B cell (primary cell): ENCODE measurements around the gene PGA3. TPM values are rescaled to one million over a fixed set of nuclear protein-coding genes. Genes with fewer than 3 reads are reported as not detected.

ENCODE experiments used
- ATAC-seq: fragments of 200-7000 bp; cut with Tn5 transposase; one replicate; pipeline ENCODE4 v1.10.0; 2021; ENCODE audit warnings: low read depth, mild to moderate bottlenecking, moderate number of reproducible peaks, moderate library complexity
- CTCF ChIA-PET: fragments of 350-600 bp; sonication (Branson Sonifier 250); formaldehyde crosslinking; loops from one replicate; lab custom pipeline; 2021; ENCODE audit warnings: antibody characterized with exemption, inconsistent platforms; lab: Charles Lee
- POLR2A ChIA-PET: fragments of 350-600 bp; sonication (Branson Sonifier 250); formaldehyde crosslinking; loops from one replicate; lab custom pipeline; 2021; ENCODE audit warnings: antibody characterized with exemption; lab: Charles Lee
- DNase-seq: peaks from one replicate; pipeline ENCODE4 v3.0.0; 2013
- H2AFZ ChIP-seq: 2 replicates; pipeline ENCODE4 v1.6.1; 2012; ENCODE audit warnings: mild to moderate bottlenecking, low read depth, low read length; ENCODE audit not compliant: insufficient read depth, poor library complexity, severe bottlenecking
- H3K27ac ChIP-seq, 2 donors: 1 replicate in 1 of 2; 2 replicates in 1 of 2; pipeline ENCODE4 v1.5.1; 2012 to 2013; ENCODE audit warnings: low read length in 2 of 2, mild to moderate bottlenecking in 2 of 2, moderate library complexity in 1 of 2
- H3K27me3 ChIP-seq, 4 experiments: fragments of 200-600 bp in 1 of 4; sonication (generic) in 1 of 4; replicated peaks in 1 of 4; 1 replicate in 2 of 4; 2 replicates in 2 of 4; pipeline versions ENCODE4 v1.6.1 to v1.7.0; 2013 to 2016; ENCODE audit warnings: low read length in 3 of 4, mild to moderate bottlenecking in 2 of 4, mixed read lengths in 1 of 4, moderate library complexity in 1 of 4; ENCODE audit not compliant: insufficient read depth in 4 of 4, control insufficient read depth in 3 of 4; ENCODE audit errors: control extremely low read depth in 1 of 4
- H3K36me3 ChIP-seq, 2 experiments: replicated peaks in 1 of 2; 1 replicate in 1 of 2; 2 replicates in 1 of 2; pipeline versions ENCODE4 v1.6.1 to v1.7.1; 2013; ENCODE audit warnings: low read length in 1 of 2; ENCODE audit not compliant: insufficient read depth in 2 of 2, control insufficient read depth in 1 of 2; ENCODE audit errors: control extremely low read depth in 1 of 2, extremely low read depth in 1 of 2
- H3K4me1 ChIP-seq, 2 donors: fragments of 200-600 bp in 1 of 2; sonication (generic) in 1 of 2; 1 replicate in 1 of 2; 2 replicates in 1 of 2; pipeline versions ENCODE4 v1.5.1 to v1.6.1; 2013 to 2017; ENCODE audit warnings: low read length in 2 of 2; ENCODE audit not compliant: control insufficient read depth in 2 of 2, insufficient read depth in 2 of 2
- H3K4me2 ChIP-seq: replicated peaks from 2 replicates; pipeline ENCODE3; 2012; ENCODE audit warnings: mild to moderate bottlenecking, low read depth, low read length; ENCODE audit not compliant: poor library complexity, severe bottlenecking
- H3K4me3 ChIP-seq, 5 experiments: fragments of 200-600 bp in 1 of 5; sonication (generic) in 1 of 5; 1 replicate in 3 of 5; 2 replicates in 2 of 5; pipeline versions ENCODE4 v1.5.1 to v1.7.0; 2011 to 2016; ENCODE audit warnings: low read length in 4 of 5, mild to moderate bottlenecking in 4 of 5, low read depth in 2 of 5, control low read depth in 1 of 5, moderate library complexity in 1 of 5; ENCODE audit not compliant: insufficient read depth in 1 of 5; ENCODE audit errors: control extremely low read depth in 1 of 5, extremely low read depth in 1 of 5
- H3K79me2 ChIP-seq: fragments of 200-600 bp; sonication (generic); one replicate; pipeline ENCODE4 v1.6.0; 2016; ENCODE audit warnings: low read length; ENCODE audit not compliant: control insufficient read depth, insufficient read depth
- H3K9ac ChIP-seq: fragments of 200-600 bp; sonication (generic); 2 replicates; pipeline ENCODE4 v1.6.1; 2017; ENCODE audit warnings: mild to moderate bottlenecking, low read length, moderate library complexity
- H3K9me3 ChIP-seq, 3 donors: one replicate each; pipeline versions ENCODE4 v1.6.1 to v1.7.1; 2013; ENCODE audit warnings: low read length in 2 of 3; ENCODE audit not compliant: control insufficient read depth in 2 of 3, insufficient read depth in 1 of 3; ENCODE audit errors: control extremely low read depth in 1 of 3
- H4K20me1 ChIP-seq: 2 replicates; pipeline ENCODE4 v1.6.0; 2012; ENCODE audit warnings: mild to moderate bottlenecking, low read length; ENCODE audit not compliant: insufficient read depth, control insufficient read depth, poor library complexity, severe bottlenecking
- H3K27ac Mint-ChIP-seq: one replicate; pipeline ENCODE4 v1.8.0; 2021; ENCODE audit warnings: mixed read lengths
- H3K27me3 Mint-ChIP-seq: one replicate; pipeline ENCODE4 v1.8.0; 2021; ENCODE audit warnings: mixed read lengths
- H3K4me1 Mint-ChIP-seq: one replicate; pipeline ENCODE4 v1.8.0; 2021; ENCODE audit warnings: mixed read lengths
- H3K4me3 Mint-ChIP-seq: one replicate; pipeline ENCODE4 v1.8.0; 2021; ENCODE audit warnings: mixed read lengths
- H3K9me3 Mint-ChIP-seq: one replicate; pipeline ENCODE4 v1.8.0; 2022; ENCODE audit warnings: mixed read lengths; ENCODE audit not compliant: insufficient read depth
- EZH2 ChIP-seq: IDR thresholded peaks from 2 replicates; pipeline ENCODE4 v1.6.1; 2012; ENCODE audit warnings: borderline replicate concordance, low read depth, mild to moderate bottlenecking, moderate library complexity, low read length; ENCODE audit not compliant: insufficient read depth, poor library complexity, severe bottlenecking
- WGBS: methylation state at CpG from one replicate; pipeline ENCODE4 v1.1.5; 2013; ENCODE audit warnings: missing lambda C conversion rate; ENCODE audit not compliant: insufficient coverage; 5-methylcytosine and 5-hydroxymethylcytosine counted together
- intact Hi-C: fragments of 100-400 bp; cut with micrococcal nuclease; formaldehyde crosslinking; loops from one replicate; pipeline ENCODE4 v1.10.0; 2022
- polyA plus RNA-seq: library from polyadenylated mRNA; depleted of rRNA; stranded (reverse); fragments of >200 nt; gene quantifications from 2 replicates; pipeline ENCODE4 v1.2.3, GENCODE V29; 2012
- total RNA-seq, 2 donors: library from RNA; stranded (reverse); fragments of 120-200 nt in 1 of 2; gene quantifications; 1 replicate in 1 of 2; 2 replicates in 1 of 2; pipeline versions ENCODE4 v1.2.3 to v1.2.4, GENCODE V29; 2013 to 2022
- TF ChIP-seq, protein P1 (sequence below): fragments of 200-600 bp; IDR thresholded peaks from one replicate; pipeline ENCODE4 v1.8.0; 2022; ENCODE audit warnings: antibody characterized with exemption, mild to moderate bottlenecking

PGA3 gene
- total and polyA plus RNA-seq, 2 donors (not counting 1 experiment from before 2014, with no cell fraction given), result not detected

DNA sequence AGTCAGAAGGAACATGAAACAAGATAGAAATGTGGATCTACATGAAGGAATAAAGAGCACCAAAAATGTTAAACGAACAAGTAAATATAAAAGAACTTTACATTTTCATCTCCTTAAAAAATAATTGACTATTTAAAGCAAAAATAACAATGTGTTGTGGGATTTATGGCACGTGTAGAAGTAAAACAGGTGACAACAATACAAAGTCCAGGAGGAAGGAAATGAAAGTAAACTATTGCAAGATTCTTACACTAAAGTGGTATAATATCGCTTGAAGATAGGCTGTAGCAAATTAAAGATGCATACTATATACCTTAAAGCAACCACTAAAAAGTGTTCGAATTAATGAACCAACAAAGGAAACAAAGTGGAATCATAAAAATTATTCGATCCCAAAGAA, 47.6 kb upstream of the PGA3 start:
- WGBS, result no CpG with 5 or more reads among the region's 5 CpGs
- H3K27ac ChIP-seq, result no peak overlapping the region
- peaks cover 58% of the 10 kb centered on the region for H3K79me2 ChIP-seq
- ChIA-PET CTCF (interaction anchor here (3.2 kb wide), 1 partner anchor 26 kb away, joined by 13 read pairs; no protein-coding TSS in a partner anchor), POLR2A (no interaction called here)
- ATAC-seq, result no peak
- peaks cover 3 to 15% (median 8%) of the 10 kb centered on the region in 3 donors for H3K9me3 ChIP-seq
- H2AFZ ChIP-seq, result no peak overlapping the region
- no peaks in the 10 kb centered on the region for H3K27me3 Mint-ChIP-seq
- peaks cover 7 to 11% of the 10 kb centered on the region in 2 donors for H3K4me1 ChIP-seq
- no peak overlapping the region for H3K4me2 ChIP-seq
- peaks cover 4% of the 10 kb centered on the region for H3K9me3 Mint-ChIP-seq
- H3K4me3 Mint-ChIP-seq, result no peak overlapping the region
- peaks cover 19% of the 10 kb centered on the region for H4K20me1 ChIP-seq
- H3K9ac ChIP-seq, result no peak overlapping the region
- no peak for TF ChIP-seq EZH2
- TF ChIP-seq, protein P1, sequence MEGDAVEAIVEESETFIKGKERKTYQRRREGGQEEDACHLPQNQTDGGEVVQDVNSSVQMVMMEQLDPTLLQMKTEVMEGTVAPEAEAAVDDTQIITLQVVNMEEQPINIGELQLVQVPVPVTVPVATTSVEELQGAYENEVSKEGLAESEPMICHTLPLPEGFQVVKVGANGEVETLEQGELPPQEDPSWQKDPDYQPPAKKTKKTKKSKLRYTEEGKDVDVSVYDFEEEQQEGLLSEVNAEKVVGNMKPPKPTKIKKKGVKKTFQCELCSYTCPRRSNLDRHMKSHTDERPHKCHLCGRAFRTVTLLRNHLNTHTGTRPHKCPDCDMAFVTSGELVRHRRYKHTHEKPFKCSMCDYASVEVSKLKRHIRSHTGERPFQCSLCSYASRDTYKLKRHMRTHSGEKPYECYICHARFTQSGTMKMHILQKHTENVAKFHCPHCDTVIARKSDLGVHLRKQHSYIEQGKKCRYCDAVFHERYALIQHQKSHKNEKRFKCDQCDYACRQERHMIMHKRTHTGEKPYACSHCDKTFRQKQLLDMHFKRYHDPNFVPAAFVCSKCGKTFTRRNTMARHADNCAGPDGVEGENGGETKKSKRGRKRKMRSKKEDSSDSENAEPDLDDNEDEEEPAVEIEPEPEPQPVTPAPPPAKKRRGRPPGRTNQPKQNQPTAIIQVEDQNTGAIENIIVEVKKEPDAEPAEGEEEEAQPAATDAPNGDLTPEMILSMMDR, result no peak
- H3K4me3 ChIP-seq, result no peak overlapping the region
- no peaks in the 10 kb centered on the region for H3K27me3 ChIP-seq
- intact Hi-C loops, result no loop called here
- no peak overlapping the region for H3K27ac Mint-ChIP-seq
- peaks cover 2 to 7% of the 10 kb centered on the region in 2 experiments for H3K36me3 ChIP-seq
- peaks cover 21% of the 10 kb centered on the region for H3K4me1 Mint-ChIP-seq
- DNase-seq, result no peak

DNA sequence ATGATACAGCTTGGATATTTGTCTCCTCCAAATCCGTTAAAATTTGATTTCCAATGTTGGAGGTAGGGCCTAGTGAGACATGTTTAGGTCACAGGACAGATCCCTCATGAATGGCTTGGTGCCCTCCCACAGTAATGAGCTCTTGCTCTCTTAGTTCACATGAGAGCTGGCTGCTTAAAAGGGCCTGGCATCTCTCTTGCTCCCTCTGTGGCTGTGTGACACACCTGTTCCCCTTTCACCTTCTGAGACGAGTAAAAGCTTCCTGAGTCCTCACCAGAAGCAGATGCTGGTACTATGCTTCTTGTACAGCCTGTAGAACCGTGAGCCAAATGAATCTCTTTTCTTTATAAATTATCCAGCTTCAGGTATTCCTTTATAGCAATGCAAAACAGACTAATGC, 45.6 kb upstream of the PGA3 start:
- POLR2A ChIA-PET, result no interaction called here
- 50% methylated on average over 2 of the region's 3 CpGs for WGBS
- TF ChIP-seq, protein P1, result no peak
- TF ChIP-seq EZH2, result no peak

More for the DNA sequence above, 45.6 kb upstream of the PGA3 start:
- no peaks in the 10 kb centered on the region for H3K27me3 ChIP-seq
- H3K27me3 Mint-ChIP-seq, result no peaks in the 10 kb centered on the region
- DNase-seq (no peak), ATAC-seq (no peak)
- H3K36me3 ChIP-seq, result peaks cover 0 to 3% of the 10 kb centered on the region in 2 experiments
- peaks cover 34% of the 10 kb centered on the region for H3K4me1 Mint-ChIP-seq
- CTCF ChIA-PET, result interaction anchor here (0.6 to 3.2 kb wide), 10 partner anchors 10 to 327 kb away, joined by 3 to 13 read pairs (median 4); no protein-coding TSS in a partner anchor
- peaks cover 17 to 23% of the 10 kb centered on the region in 2 donors for H3K4me1 ChIP-seq
- intact Hi-C loops, result no loop called here
- peak overlapping the region; percentile 18 for H3K27ac Mint-ChIP-seq
- H3K9me3 Mint-ChIP-seq, result peaks cover 4% of the 10 kb centered on the region
- no peak overlapping the region for H2AFZ ChIP-seq
- H3K4me3 ChIP-seq, result no peak overlapping the region
- H3K27ac ChIP-seq, result no peak overlapping the region
- no peak overlapping the region for H3K9ac ChIP-seq
- no peak overlapping the region for H3K4me2 ChIP-seq
- H4K20me1 ChIP-seq, result peaks cover 8% of the 10 kb centered on the region
- no peak overlapping the region for H3K4me3 Mint-ChIP-seq
- peaks cover 3 to 15% (median 8%) of the 10 kb centered on the region in 3 donors for H3K9me3 ChIP-seq
- H3K79me2 ChIP-seq, result peaks cover 38% of the 10 kb centered on the region
